CD4-positive, alpha-beta memory T cell (primary cell): ENCODE data around the gene GCN1. TPM values are rescaled to one million over a fixed set of nuclear protein-coding genes. Genes with fewer than 3 reads are reported as not detected.

Source experiments
- CTCF ChIA-PET: fragments of 350-600 bp; sonication (Branson Sonifier 250); formaldehyde crosslinking; loops from one replicate; lab custom pipeline; 2021; ENCODE audit warnings: inconsistent platforms; ENCODE audit not compliant: partially characterized antibody; lab: Charles Lee
- POLR2A ChIA-PET: fragments of 350-600 bp; sonication (Branson Sonifier 250); formaldehyde crosslinking; loops from one replicate; lab custom pipeline; 2021; ENCODE audit not compliant: partially characterized antibody; lab: Charles Lee
- DNase-seq, 5 donors: peaks; one replicate each; pipeline versions ENCODE4 v3.0.0 to v3.0.0-alpha.2; 2020 to 2022; ENCODE audit warnings: mixed read lengths in 1 of 5
- H3K27ac ChIP-seq: one replicate; pipeline ENCODE4 v1.7.0; 2013; ENCODE audit warnings: low read depth, low read length
- H3K27me3 ChIP-seq: 2 replicates; pipeline ENCODE4 v1.7.0; 2013; ENCODE audit warnings: mild to moderate bottlenecking, low read length, moderate library complexity; ENCODE audit not compliant: insufficient read depth
- H3K36me3 ChIP-seq: 2 replicates; pipeline ENCODE4 v1.7.0; 2013; ENCODE audit warnings: mild to moderate bottlenecking, low read length, moderate library complexity; ENCODE audit not compliant: insufficient read depth
- H3K4me1 ChIP-seq: 2 replicates; pipeline ENCODE4 v1.7.0; 2013; ENCODE audit warnings: mild to moderate bottlenecking, low read length, moderate library complexity; ENCODE audit not compliant: insufficient read depth
- H3K4me3 ChIP-seq, 2 donors: one replicate each; pipeline ENCODE4 v1.7.0; 2013; ENCODE audit warnings: low read length in 2 of 2, mild to moderate bottlenecking in 1 of 2
- H3K9me3 ChIP-seq, 2 donors: one replicate each; pipeline ENCODE4 v1.7.0; 2013; ENCODE audit warnings: low read length in 2 of 2, control low read depth in 1 of 2; ENCODE audit not compliant: control insufficient read depth in 1 of 2
- H3K27ac Mint-ChIP-seq, 7 donors: one replicate each; pipeline ENCODE4 v1.8.0; 2020 to 2021; ENCODE audit warnings: mixed read lengths in 7 of 7, mild to moderate bottlenecking in 6 of 7, inconsistent platforms in 3 of 7, moderate library complexity in 3 of 7
- H3K27me3 Mint-ChIP-seq, 2 donors: one replicate each; pipeline ENCODE4 v1.8.0; 2020 to 2021; ENCODE audit warnings: mixed read lengths in 2 of 2
- H3K36me3 Mint-ChIP-seq, 2 donors: one replicate each; pipeline ENCODE4 v1.8.0; 2020 to 2021; ENCODE audit warnings: mixed read lengths in 2 of 2, inconsistent platforms in 1 of 2, mild to moderate bottlenecking in 1 of 2
- H3K4me1 Mint-ChIP-seq, 4 donors: one replicate each; pipeline ENCODE4 v1.8.0; 2020 to 2021; ENCODE audit warnings: mixed read lengths in 4 of 4, mild to moderate bottlenecking in 1 of 4
- H3K4me3 Mint-ChIP-seq, 8 donors: one replicate each; pipeline ENCODE4 v1.8.0; 2020 to 2021; ENCODE audit warnings: mixed read lengths in 8 of 8, mild to moderate bottlenecking in 7 of 8, moderate library complexity in 6 of 8, inconsistent platforms in 3 of 8
- H3K9me3 Mint-ChIP-seq, 8 donors: one replicate each; pipeline ENCODE4 v1.8.0; 2020 to 2021; ENCODE audit warnings: mixed read lengths in 8 of 8, mild to moderate bottlenecking in 5 of 8, inconsistent platforms in 3 of 8, moderate library complexity in 1 of 8
- intact Hi-C: fragments of 100-400 bp; cut with micrococcal nuclease; formaldehyde crosslinking; loops from one replicate; pipeline ENCODE4 v1.15.1; 2023
- polyA plus RNA-seq, 2 donors: library from polyadenylated mRNA; unstranded; fragments of 300-500 nt; fragmentation: Illumina TruSeq; gene quantifications; one replicate each; pipeline ENCODE4 v1.2.3, GENCODE V29; 2021
- total RNA-seq, 2 experiments: library from RNA; stranded (reverse); gene quantifications; one replicate each; pipeline ENCODE4 v1.2.3, GENCODE V29; 2021

Gene GCN1
- total and polyA plus RNA-seq, 4 experiments from 2014 or later, result 13.9 to 132 (median 78.1) TPM

DNA sequence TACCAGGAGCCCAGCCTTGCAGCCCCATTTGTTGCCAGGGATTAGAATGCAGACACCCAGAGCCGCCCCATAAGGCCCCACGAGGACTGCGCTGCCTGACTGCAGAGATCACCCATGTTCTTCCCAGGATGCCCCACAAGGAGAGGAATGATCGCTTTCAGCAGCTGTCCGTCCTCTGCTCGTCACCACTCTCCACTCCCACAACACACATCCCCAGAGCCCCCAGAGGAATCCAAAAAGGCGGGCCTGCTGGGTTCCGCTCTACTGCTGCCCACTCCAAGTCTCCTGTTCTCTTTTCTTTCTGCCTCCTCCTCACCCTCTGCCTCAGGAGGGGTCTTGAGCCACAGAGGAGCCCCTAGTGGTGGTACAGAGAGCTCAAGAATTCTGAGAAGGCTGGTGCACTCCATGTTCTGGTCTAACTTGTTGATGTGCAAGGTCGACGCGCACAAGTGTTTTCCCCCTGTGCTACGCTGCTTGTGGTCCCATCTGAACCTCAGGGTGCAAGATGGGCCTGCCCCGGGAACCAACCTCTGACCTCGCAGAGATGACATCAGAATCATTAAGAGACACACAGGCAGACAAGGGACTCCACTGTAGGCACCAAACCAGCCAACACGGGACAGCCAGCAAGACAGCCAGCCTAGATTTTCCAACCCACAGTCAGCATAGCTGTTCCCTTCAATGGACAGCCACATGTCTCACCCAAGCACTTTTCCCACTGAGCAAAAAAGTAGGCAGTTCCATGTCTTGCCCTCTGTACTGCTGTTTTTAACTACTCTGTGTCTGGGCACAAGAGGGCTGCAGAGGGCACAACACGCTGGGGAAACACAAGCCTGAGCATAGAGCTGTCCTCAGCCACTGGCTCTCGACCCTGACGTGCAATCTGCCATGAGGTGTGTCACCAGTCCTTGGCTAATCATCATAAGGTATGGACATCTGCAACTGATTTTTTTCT is 41.1 kb upstream of the GCN1 start:
- ChIA-PET CTCF (interaction anchor here (0.6 to 8.1 kb wide), 8 partner anchors 9 to 1115 kb away, joined by 3 to 114 read pairs (median 6); partner anchors contain the start of genes PXN and RPLP0), POLR2A (interaction anchor here (1.1 to 7.5 kb wide), 5 partner anchors 14 to 56 kb away, joined by 3 to 82 read pairs (median 15); partner anchors contain the start of genes PXN, RNU4-1, RNU4-2 and RPLP0)
- Mint-ChIP-seq H3K4me3 (peak overlapping the region in 6 of 8 donors; percentile 29 to 67 (median 46)), H3K4me1 (peaks cover 56 to 96% (median 78%) of the 10 kb centered on the region in 4 donors), H3K36me3 (peaks cover 0 to 28% of the 10 kb centered on the region in 2 donors), H3K27me3 (no peaks in the 10 kb centered on the region), H3K27ac (peak overlapping the region; percentile 68 to 92 (median 89)), H3K9me3 (peaks cover 0 to 2% (median 0%) of the 10 kb centered on the region in 8 donors)
- H3K27me3 ChIP-seq, result no peaks in the 10 kb centered on the region
- peaks cover 94% of the 10 kb centered on the region for H3K4me1 ChIP-seq
- no peaks in the 10 kb centered on the region for H3K36me3 ChIP-seq
- no peaks in the 10 kb centered on the region for H3K9me3 ChIP-seq
- H3K27ac ChIP-seq, result no peak overlapping the region
- no peak overlapping the region for H3K4me3 ChIP-seq
- no peak for DNase-seq
- intact Hi-C loops, result no loop called here

DNA sequence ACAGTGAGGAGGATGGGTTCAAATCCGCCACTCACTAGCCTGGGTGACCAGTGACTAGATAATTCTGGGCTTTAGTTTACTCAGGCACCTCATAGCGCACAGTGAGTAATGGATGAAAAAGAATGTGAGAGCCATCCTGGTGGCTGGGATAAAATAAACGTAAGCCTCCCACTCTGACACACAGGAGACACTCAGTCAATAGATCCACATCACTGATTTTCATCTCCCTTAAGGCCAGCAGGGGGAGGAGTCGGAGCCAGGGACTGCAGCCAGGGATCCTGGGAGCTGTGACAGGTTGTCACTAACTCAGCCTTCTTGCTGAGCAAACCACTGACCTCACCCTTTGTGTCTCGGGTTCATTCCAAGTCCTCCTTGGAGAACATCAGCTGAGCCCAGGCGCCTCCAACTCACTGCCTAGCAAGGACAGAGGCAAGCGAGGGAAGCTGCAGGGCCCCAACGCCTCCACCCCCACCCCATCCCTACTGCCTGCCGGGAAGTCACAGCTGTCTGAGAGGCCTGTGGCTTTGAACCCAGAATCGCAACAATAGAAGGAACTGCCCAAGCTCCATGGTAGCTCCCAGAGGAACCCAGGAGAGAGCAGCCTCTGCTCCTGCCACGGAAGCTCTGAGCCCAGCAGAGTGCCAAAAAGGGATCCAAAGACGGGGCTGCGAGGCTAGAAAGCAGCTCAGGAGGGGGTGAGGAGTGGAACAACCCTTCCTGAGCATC is 40.3 kb upstream of the GCN1 start:
- intact Hi-C loops, result no loop called here
- ChIA-PET POLR2A (interaction anchor here (1.1 to 7.5 kb wide), 5 partner anchors 15 to 57 kb away, joined by 3 to 82 read pairs (median 15); partner anchors contain the start of genes PXN, RNU4-1, RNU4-2 and RPLP0), CTCF (interaction anchor here (0.6 to 8.1 kb wide), 7 partner anchors 8 to 1116 kb away, joined by 3 to 114 read pairs (median 5); partner anchors contain the start of genes PXN and RPLP0)
- H3K36me3 Mint-ChIP-seq, result peaks cover 0 to 22% of the 10 kb centered on the region in 2 donors
- H3K27me3 Mint-ChIP-seq, result no peaks in the 10 kb centered on the region
- Histone ChIP-seq H3K4me3 (no peak overlapping the region), H3K9me3 (no peaks in the 10 kb centered on the region), H3K27ac (no peak overlapping the region), H3K36me3 (no peaks in the 10 kb centered on the region), H3K4me1 (peaks cover 94% of the 10 kb centered on the region), H3K27me3 (no peaks in the 10 kb centered on the region)
- peak overlapping the region; percentile 27 to 92 (median 73) for H3K27ac Mint-ChIP-seq
- DNase-seq, result no peak
- H3K4me1 Mint-ChIP-seq, result peaks cover 51 to 96% (median 78%) of the 10 kb centered on the region in 4 donors
- peak overlapping the region in 2 of 8 donors; percentile 7 to 39 for H3K4me3 Mint-ChIP-seq
- peaks cover 0 to 2% (median 0%) of the 10 kb centered on the region in 8 donors for H3K9me3 Mint-ChIP-seq

DNA sequence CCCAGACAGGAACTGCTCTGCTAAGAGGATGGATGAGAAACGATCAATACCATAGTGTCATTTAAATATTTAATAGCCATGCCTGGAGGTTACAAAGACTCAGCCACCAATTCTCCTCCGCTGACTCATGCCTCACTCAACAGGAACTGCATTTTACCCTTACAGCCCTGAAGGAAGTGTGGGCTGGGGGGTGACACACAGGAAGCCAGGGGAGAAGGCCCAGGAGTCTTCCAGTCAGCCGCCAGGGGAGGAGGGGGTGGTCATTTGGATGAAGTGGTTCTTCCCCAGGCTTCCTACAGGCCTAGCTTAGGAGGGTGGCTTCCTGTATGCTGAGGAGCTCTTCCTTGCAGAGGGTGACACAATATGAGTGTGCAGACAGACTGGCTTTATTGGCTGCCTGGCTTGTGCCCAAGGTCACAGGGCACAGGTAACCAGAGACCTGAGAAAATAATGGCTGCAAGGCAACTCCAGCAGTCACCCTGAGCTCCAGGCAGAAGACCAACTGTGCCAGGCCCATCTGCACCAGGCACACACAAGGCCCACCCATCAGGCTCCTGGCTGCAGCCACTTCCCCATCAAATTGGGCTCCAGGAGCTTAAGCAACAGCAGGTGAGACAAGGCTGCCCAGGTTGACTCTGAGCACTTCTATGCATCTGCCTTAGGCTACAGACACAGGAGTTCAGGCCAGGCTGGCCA is 36.9 kb upstream of the GCN1 start:
- H3K9me3 Mint-ChIP-seq, result peaks cover 0 to 2% (median 0%) of the 10 kb centered on the region in 8 donors
- H3K36me3 ChIP-seq, result peaks cover 1% of the 10 kb centered on the region
- peak overlapping the region; percentile 4 to 11 for H3K4me3 ChIP-seq
- intact Hi-C loops, result loop anchor here (1.0 kb wide), 1 partner anchor 21 kb away; no protein-coding TSS in a partner anchor
- peaks cover 64 to 99% (median 85%) of the 10 kb centered on the region in 4 donors for H3K4me1 Mint-ChIP-seq
- no peaks in the 10 kb centered on the region for H3K9me3 ChIP-seq
- peaks cover 0 to 26% of the 10 kb centered on the region in 2 donors for H3K36me3 Mint-ChIP-seq
- POLR2A ChIA-PET, result interaction anchor here (1.8 to 12.6 kb wide), 7 partner anchors 9 to 60 kb away, joined by 5 to 338 read pairs (median 114); partner anchors contain the start of genes PXN, RNU4-1, RNU4-2 and RPLP0
- peak overlapping the region; percentile 89 to 97 (median 94) for H3K27ac Mint-ChIP-seq
- peak overlapping the region in 7 of 8 donors; percentile 74 to 91 (median 84) for H3K4me3 Mint-ChIP-seq
- peak; percentile 51 to 94 (median 61) for DNase-seq
- no peaks in the 10 kb centered on the region for H3K27me3 ChIP-seq
- H3K27me3 Mint-ChIP-seq, result no peaks in the 10 kb centered on the region
- CTCF ChIA-PET, result interaction anchor here (1.0 to 17.5 kb wide), 6 partner anchors 12 to 71 kb away, joined by 3 to 1075 read pairs (median 3); partner anchors contain the start of genes PXN, RPLP0 and SIRT4
- H3K27ac ChIP-seq, result peak overlapping the region; percentile 55
- H3K4me1 ChIP-seq, result peaks cover 98% of the 10 kb centered on the region

DNA sequence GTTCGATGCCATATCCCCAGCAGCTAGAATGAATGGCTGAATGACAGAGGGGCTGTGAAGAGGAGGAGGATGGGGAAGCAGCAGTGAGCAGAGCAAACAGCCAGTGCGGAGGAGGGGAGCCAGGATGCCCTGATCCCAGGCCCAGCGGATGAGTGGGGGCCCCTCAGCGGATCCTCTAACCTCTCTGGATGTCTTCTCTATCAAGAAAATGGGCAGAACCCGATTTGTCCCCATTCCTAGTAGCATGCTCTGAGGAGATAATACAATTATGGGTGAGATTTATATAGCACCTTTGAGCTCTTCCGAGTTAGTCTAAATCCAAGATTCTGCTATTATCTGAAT is 36.4 kb upstream of the GCN1 start:
- DNase-seq, result no peak
- Histone ChIP-seq H3K27me3 (no peaks in the 10 kb centered on the region), H3K4me3 (peak overlapping the region; percentile 4 to 11), H3K27ac (peak overlapping the region; percentile 55), H3K9me3 (no peaks in the 10 kb centered on the region), H3K4me1 (peaks cover 98% of the 10 kb centered on the region), H3K36me3 (peaks cover 7% of the 10 kb centered on the region)
- peak overlapping the region in 7 of 8 donors; percentile 74 to 91 (median 84) for H3K4me3 Mint-ChIP-seq
- no peaks in the 10 kb centered on the region for H3K27me3 Mint-ChIP-seq
- H3K36me3 Mint-ChIP-seq, result peaks cover 0 to 29% of the 10 kb centered on the region in 2 donors
- POLR2A ChIA-PET, result interaction anchor here (1.8 to 12.6 kb wide), 7 partner anchors 9 to 61 kb away, joined by 5 to 338 read pairs (median 114); partner anchors contain the start of genes PXN, RNU4-1, RNU4-2 and RPLP0
- H3K9me3 Mint-ChIP-seq, result peaks cover 0 to 2% (median 0%) of the 10 kb centered on the region in 8 donors
- H3K4me1 Mint-ChIP-seq, result peaks cover 66 to 100% (median 87%) of the 10 kb centered on the region in 4 donors
- peak overlapping the region; percentile 89 to 97 (median 94) for H3K27ac Mint-ChIP-seq
- intact Hi-C loops, result loop anchor here (1.0 kb wide), 1 partner anchor 21 kb away; no protein-coding TSS in a partner anchor
- CTCF ChIA-PET, result interaction anchor here (1.0 to 17.5 kb wide), 5 partner anchors 11 to 71 kb away, joined by 3 to 1075 read pairs (median 3); partner anchors contain the start of genes PXN, RPLP0 and SIRT4

DNA sequence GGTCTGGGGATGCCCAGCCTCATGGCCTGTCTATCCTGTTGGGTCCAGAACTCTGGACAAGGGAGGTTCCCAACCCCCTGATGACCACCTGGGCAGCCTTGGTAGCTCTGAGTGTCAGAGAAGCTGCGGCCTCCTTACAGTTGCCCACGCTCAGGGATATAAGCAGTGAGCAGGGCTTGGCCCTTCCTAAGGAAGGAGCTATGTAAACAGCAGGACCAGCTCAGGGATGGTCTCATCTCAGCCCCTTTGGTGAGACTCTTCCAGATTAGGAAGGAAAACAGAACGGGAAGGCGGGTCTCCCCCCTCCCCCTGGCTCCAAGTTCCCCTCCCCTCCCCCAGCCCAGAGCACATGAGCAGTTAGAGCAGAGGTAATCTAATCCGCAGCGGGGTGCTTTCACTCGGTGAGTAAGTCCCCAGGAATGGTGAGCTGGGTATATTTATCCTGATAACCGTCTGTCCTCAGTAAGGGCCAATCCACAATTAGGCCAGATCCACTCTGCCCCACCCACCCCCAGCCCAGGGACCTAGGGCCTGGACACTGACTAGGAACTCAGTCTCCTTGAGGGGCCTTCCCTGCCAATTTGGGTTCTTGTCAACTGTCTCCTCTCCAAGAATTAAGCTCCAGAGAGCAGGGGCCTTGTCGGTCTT is 35.9 kb upstream of the GCN1 start:
- Histone ChIP-seq H3K9me3 (no peaks in the 10 kb centered on the region), H3K27me3 (no peaks in the 10 kb centered on the region), H3K4me1 (peaks cover 98% of the 10 kb centered on the region), H3K27ac (peak overlapping the region; percentile 55), H3K36me3 (peaks cover 8% of the 10 kb centered on the region), H3K4me3 (peak overlapping the region; percentile 4 to 11)
- Mint-ChIP-seq H3K4me3 (peak overlapping the region in 7 of 8 donors; percentile 74 to 91 (median 84)), H3K27ac (peak overlapping the region; percentile 89 to 97 (median 94)), H3K9me3 (peaks cover 0 to 2% (median 0%) of the 10 kb centered on the region in 8 donors), H3K27me3 (no peaks in the 10 kb centered on the region), H3K36me3 (peaks cover 0 to 30% of the 10 kb centered on the region in 2 donors), H3K4me1 (peaks cover 66 to 100% (median 86%) of the 10 kb centered on the region in 4 donors)
- ChIA-PET CTCF (interaction anchor here (0.5 to 17.5 kb wide), 7 partner anchors 11 to 716 kb away, joined by 3 to 1075 read pairs (median 3); partner anchors contain the start of genes PXN, RPLP0 and SIRT4), POLR2A (interaction anchor here (1.8 to 12.6 kb wide), 7 partner anchors 10 to 62 kb away, joined by 5 to 338 read pairs (median 114); partner anchors contain the start of genes PXN, RNU4-1, RNU4-2 and RPLP0)
- DNase-seq, result no peak
- intact Hi-C loops, result no loop called here
